NCI-H2081 treated with DMSO at 0.1 percent for 48 hours (cell line): ENCODE measurements around the gene FAM98C.
"Not testable (repeated sequence)": the region's sequence is repeated elsewhere in the genome, so short reads cannot be mapped to it uniquely, and the experiment has no call there.

Experiments
- DNase-seq: peaks from one replicate; lab custom pipeline; 2025; lab: John Stamatoyannopoulos, UW

FAM98C gene

DNA sequence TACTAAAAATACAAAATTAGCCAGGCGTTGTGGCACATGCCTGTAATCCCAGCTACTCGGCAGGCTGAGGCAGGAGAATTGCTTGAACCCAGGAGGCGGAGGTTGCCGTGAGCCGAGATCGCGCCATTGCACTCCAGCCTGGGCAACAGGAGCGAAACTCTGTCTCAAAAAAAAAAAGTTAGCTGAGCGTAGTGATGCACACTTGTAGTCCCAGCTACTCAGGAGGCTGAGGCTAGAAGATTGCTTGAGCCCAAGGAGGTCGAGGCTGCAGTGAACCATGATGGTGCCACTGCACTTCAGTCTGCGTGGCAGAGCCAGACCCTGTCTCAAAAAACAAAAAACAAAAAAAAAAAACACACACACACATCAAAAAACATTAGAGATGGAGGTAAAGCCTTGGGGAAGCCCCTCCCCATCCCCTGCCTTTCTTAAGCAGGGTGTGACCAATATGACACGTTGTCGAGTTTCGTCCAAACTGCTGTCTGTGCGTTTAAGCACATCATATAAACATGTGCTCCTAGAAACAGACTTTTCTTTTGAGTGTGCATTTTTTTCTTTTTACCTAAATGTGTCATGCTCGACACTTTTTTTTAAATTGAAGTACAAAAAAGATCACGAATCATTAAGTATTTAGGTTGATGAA lies 24.3 kb downstream of the FAM98C start:
- not testable (repeated sequence) for DNase-seq

DNA sequence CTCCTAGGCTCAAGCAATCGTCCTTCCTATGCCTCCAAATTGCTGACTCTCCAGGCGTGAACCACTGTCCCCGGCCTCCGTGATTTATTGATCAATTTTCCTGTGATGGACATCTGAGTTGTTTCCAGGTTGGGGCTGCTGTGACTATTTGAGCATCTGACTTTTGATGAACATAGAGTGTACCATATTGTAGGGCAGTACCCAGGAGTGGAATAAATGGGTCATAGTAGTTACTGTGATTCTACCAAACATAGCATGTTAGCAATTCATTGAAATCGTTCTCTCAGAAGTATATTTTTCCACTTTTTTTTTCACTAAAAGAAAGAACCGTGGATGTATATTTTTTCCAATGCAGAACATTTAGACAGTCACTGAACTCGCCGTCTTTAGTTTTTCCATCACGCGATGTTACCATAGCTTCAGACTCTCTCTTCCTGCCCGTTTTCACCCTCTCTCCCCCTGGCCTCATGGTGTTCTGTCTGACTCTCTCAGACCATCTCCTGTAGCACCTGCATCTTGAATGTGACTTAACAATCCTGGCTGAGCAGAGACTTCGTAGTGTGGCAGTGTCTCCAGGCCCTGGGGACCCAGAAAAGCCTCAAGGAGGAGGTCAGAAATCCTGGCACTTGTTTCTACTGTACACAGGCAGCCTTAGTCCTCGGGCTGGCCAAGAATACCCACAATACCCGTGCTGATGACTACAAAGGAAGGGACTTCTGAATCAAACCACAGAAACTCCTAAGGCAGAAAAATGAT lies 26.3 kb downstream of the FAM98C start:
- no peak for DNase-seq

DNA sequence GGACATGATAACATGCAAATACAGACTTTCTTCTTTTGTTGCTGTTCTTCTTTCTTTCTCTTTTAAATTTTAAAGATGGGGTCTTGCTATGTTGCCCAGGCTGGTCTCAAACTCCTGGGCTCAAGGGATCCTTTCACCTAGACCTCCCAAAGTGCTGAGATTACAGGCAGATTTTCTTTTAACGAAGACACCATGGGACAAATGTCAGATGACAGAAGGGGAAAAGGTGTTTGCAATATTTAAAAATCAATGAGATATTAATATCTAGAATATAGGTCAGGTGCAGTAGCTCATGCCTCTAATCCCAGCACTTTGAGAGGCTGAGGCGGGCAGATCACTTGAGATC lies 26.9 kb downstream of the FAM98C start:
- DNase-seq = no peak

DNA sequence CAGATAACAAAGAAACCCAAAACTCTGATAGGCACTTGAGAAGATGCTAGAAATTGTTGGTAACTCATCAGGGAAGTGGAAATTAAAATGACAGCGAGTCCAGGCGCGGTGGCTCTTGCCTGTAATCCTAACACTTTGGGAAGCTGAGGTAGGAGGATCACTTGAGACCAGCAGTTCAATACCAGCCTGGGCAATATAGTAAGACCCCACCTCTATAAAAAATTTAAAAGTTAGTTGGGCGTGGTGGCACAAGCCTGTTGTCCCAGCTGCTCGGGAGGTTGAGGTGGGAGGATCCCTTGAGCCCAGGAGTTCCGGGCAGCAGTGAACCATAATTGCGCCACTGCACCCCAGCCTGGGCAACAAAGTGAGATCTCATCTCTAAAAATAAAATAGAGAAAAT lies 28.0 kb downstream of the FAM98C start:
- DNase-seq = no peak

DNA sequence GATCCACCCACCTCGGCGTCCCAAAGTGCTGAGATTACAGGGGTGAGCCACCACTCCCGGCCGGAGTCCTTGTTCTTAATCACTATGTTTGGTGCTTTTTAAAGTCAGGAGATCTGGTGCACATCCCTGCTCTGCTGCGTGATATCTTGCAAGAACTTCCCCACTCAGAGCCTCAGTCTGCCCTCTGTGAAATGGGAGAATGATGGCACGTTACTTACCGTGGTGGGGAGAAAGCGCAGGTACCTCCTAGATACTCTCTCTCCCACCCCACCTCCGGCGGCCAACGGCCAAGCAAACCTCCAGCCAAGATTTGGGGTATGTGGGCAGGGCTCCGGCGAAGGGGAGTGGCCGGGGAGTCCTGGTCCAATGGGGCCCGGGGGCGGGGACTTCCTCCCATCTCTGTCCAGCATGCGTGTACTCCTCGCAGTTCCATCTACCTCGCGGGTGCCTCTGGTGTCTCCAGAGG lies 30.4 kb downstream of the FAM98C start, which contains the start of gene RYR1:
Gene RYR1 (plus strand): TSS at position 424 of the 466 bp plus-strand sequence. CDS start 139 bp downstream, outside the sequence.
- DNase-seq = no peak

DNA sequence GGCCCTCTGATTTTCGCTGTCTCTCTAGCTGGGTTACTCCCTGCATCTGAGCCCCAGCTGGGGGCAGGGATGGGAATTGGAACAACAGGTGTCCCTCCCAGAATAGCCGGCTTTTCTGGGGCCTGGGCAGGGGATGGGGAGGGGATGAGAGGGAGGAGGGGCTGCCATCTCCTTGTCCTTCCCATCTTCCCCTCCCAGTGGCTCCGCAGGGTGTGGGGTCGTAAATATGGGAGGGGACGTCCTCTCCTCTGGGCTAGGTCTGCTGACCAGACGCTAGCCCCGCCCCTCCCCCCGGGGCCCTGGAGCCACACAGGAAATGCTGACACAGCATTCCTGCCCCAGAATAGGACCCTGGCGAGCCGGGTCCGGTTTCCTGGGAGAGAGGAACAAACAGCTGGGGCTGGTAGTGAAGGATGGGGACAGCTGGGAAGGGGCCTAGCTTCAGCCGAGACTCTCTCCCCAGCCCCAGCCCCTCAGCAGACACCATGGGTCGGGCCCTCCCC lies 31.7 kb downstream of the FAM98C start:
- no peak for DNase-seq

DNA sequence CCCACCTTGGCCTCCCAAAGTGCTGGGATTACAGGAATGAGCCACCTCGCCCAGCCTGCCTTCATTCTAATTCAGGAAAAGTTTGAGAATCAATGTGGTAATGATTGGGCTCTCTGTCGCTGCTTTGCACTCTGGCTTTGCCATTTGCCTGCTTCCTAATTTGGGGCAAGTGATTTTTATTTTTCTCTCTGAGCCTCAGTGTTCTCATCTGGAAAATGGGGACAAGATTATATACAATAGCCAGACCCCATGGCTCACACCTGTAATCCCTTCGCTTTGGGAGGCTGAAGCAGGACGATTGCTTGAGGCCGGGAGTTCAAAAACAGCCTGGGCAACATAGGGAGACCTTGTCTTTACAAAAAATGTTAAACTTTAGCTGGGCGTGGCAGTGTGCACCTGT lies 34.4 kb downstream of the FAM98C start:
- DNase-seq = no peak

DNA sequence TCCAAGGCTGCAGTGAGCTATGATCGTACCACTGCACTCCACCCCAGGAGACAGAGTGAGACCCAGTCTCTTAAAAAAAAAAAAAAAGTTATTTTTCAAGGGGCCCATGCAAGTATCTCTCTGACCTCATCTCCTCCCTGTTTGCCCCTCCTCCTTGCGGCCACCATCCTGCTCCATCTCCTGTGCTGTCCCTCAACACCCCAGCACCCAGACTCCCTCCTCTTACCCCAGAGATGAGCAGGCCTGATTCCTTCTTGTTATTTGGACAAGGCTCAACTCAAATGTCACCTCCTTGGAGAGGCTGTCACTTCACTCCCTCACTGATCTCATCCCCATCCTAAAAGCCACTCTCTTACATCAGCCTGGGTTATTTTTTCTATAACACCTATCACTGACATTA lies 35.0 kb downstream of the FAM98C start:
- DNase-seq = no peak

DNA sequence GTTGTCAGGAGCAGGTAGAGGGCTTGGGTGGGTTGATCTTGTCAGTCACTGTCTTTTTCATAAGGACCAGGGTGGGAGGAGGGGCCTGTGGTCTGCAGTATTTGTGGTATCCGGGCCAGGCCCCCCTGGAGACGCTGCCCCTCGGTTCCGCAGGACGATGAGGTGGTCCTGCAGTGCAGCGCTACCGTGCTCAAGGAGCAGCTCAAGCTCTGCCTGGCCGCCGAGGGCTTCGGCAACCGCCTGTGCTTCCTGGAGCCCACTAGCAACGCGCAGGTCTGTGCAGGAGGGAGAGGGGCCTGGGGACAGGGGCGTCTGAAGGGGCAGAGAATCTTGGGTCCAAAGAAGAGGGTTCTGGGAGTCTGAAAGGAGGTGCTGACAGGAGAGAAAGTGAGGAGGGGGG lies 37.7 kb downstream of the FAM98C start:
- no peak for DNase-seq

DNA sequence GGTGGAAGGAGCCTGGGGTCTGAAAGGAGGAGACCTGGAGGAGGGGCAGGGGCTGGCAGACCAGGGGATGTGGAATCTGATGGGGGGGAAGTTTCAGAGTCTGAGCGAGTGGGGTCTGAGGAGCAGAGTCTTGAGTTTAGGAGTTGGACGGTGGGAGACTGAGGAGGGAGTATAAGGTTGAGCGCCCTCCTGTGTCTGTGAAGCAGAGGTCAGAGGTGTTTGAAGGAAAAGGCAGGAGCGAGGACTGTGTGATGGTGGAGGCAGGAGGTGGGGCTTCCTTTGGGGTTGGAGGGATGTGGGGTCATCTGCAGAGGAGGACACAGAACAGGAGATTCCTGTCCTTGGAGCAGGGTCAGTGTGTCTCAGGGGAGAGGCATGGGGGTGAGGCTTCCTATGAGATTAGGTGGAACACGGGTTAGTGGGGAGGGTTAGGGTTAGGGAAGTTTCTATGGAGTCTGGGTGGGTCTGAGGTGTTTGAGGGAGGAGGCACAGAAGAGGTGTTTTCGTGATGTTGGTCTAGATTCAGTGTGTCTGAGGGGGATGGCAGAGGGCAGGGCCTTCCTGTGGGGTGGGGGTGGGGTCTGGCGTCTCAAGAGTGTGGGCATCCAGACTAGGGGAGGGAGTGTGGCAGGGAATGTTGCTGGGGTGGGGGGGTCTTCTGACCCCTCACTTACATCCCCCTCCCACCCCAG lies 38.9 kb downstream of the FAM98C start:
- no peak for DNase-seq

DNA sequence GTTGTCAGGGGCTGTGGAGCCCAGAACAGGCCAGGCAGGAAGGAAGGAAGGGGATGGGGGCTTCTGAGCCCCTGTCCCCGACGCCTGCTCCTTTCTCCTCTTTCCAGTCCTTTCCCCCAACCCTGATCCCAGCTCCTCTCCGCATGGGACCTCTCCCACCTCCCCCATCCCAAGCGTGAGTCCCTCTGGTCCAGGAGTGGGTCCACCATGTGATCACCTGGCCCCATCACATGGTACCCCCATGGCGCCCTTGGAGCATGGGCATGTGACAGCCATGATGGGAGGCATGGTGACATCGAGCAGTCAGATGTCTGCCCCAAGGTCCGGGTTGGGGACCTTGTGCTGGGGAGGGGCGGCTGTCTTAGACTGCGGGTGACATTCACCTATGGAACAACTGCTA lies 39.8 kb downstream of the FAM98C start:
- no peak for DNase-seq

DNA sequence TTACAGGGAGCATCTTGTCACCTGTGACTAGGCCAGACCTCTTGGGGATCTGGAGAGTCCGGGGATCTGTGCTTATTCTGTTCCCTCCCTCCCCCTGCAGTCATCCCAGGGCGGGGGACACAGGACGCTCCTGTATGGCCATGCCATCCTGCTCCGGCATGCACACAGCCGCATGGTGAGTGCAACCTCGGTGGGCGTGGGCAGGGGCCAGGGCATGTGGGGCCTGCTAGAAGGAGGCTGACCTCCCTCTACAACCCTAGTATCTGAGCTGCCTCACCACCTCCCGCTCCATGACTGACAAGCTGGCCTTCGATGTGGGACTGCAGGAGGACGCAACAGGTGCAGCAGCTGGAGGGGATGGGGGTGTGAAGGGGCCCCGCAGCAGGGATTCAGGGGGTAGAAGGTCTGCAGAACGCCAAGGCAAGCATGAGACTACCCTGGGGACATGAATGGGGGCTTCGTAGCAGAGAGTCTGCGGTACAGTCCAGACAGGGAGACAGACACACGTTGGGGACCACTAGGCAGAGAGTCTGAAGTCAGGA lies 40.6 kb downstream of the FAM98C start:
- DNase-seq = no peak

DNA sequence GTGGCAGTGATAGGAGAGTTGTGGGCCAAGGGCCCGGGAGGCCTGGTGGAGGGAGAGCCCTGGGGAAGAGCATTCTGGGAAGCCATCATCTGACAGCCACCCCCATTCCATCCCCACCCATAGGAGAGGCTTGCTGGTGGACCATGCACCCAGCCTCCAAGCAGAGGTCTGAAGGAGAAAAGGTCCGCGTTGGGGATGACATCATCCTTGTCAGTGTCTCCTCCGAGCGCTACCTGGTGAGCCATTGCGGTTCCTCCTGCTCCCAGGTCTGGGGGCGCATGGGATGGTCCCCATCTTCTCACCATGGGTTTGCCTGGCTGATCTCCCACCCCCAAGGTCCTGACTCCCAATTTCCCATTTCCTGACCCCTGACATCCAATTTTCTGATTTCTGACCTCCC lies 41.1 kb downstream of the FAM98C start:
- DNase-seq = no peak

DNA sequence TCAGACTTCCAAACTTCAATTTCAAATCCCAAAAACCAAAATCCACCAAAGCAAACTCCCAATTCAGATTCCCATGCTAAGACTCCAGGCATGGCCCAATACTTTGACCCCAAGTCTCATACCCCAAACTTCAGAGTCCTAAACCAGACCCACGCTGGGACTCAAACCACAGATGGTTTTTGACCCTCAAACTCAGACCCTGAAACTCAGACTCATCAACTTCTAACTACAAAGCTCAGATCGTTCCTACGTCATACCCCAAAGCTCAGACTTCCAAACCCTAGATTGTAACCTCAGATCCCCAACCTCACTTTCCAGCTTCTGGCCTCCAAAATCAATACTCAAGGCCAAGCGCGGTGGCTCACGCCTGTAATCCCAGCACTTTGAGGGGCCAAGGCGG lies 42.5 kb downstream of the FAM98C start:
- no peak for DNase-seq

DNA sequence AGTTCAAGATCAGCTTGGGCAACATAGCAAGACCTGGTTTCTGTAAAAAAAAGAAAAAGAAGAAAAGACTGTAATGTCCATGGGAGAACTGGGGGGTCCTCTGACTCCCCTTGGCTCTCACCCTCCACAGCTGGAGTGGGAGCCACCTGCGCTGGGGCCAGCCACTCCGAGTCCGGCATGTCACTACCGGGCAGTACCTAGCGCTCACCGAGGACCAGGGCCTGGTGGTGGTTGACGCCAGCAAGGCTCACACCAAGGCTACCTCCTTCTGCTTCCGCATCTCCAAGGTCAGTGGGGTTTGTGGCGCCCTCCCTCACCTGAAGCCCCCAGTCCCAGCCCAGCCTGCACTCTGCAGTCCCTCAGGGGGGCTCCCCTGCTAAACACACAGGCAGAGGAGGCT lies 45.3 kb downstream of the FAM98C start:
- DNase-seq = no peak

DNA sequence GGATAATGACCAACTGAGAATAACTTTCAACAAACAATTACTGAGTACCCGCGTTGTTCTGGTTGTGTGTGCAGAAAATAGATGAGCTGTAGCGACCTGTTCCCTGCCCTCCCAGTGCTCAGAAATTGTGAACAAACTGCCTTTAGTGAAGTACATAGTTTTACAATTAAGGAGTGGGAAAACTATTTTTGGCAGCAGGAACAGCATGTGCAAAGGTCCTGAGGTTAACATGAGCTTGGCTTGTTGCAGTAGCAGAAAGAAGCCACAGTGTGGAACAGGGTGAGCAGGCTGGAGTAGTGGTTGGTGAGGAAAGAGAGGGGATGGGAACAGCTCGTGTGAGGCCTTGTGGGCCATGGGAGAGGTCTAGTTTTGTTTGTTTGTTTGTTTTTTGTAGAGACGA lies 46.6 kb downstream of the FAM98C start:
- DNase-seq = no peak

DNA sequence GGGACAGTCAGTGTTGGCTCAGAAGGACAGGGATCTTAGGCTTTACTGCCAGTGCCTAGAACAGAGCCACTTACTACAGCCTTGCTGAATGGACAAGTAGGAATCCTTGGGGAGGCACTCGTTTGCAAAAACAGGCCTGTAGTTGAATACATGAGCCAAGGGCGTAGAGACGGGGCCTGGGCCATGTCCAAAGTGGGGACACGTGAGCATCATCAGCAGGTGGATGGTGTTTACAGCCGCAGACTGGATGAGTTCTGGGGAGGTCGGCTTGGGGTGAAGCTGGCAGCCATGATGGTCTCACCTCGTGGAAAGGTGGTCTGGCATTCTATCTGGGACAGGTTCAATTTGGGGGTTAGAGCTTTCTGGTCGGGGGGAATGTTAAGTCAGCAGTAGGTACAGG lies 48.1 kb downstream of the FAM98C start:
- no peak for DNase-seq

DNA sequence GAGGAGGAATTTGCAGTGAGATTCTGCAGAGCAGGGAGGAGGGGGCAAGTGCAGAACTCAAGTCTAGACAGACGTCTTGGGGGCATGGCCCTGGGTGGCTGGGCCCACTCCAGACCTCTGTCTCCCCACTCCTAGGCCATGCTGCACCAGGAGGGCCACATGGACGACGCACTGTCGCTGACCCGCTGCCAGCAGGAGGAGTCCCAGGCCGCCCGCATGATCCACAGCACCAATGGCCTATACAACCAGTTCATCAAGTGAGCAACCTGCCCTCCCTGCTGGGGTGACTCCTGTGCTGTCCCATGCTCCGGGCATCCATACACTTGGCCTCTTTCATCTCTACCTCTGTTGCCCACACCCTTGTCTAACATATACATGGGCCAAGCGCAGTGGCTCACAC lies 48.7 kb downstream of the FAM98C start:
- no peak for DNase-seq

DNA sequence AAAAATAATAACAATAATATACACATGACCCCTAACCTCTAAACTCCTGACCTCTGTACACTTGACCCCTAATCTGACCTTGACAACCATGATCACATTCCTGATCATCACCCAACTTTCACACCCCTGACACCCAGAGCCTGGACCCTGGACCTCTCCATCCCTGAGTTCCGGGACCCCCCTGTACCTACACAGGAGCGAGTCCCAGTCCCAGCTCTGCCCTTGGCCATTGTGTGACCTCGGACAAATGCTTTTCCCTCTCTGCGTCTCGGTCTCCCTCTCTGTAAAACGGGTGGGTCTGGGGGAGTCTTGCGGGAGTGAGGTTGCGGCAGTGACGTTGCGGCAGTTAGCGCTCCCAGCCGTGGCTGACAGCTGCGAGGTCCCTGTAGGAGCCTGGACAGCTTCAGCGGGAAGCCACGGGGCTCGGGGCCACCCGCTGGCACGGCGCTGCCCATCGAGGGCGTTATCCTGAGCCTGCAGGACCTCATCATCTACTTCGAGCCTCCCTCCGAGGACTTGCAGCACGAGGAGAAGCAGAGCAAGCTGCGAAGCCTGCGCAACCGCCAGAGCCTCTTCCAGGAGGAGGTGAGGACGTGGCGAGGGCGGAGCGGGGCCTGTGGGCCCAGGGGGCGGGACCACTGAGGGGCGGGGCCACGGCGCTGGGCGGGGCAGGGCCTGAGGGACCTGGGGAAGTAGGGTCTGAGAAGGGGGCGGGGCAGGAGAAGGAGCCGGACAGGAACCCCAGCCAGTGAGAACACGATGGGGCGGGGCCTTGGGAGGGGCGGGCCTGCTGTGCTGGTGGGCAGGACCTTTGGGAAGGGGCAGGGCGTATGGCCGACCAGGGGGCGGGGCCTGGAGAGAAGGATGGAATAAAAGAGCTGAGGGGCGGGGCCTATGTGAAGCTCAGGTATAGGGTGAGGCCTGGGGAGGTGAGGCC lies 49.8 kb downstream of the FAM98C start:
- DNase-seq = no peak

DNA sequence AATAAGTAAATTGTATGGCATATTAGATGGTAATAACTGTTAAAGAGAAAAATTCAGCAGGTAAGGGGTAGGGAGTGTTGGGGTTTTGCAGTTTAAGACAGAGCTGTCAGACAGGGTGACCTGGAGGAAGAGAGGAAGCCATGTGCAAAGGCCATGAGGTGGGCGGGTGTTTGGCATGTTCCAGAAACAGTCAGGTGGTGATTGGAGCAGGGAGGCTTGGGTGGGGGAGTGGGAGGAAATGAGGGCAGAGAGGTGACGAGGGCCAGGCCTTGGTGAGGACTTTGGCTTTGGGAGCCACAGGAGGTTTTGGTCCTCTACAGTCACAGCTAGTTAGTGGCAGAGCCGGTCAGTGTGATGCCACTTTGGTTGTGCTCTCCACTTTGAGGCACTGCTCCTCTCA lies 50.7 kb downstream of the FAM98C start:
- no peak for DNase-seq

DNA sequence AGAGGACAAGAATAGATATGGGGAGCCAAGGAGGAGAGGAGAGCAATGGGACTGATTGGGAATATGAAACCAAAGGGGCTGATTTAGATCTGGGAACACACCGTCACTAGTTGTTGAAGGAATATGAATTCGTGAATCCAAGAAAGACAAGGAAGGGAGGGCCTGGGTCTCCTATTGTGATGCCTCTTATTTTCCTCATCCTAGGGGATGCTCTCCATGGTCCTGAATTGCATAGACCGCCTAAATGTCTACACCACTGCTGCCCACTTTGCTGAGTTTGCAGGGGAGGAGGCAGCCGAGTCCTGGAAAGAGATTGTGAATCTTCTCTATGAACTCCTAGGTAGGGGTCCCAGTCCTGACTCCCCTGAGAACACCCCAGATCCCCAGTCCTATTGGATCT lies 52.1 kb downstream of the FAM98C start:
- no peak for DNase-seq

DNA sequence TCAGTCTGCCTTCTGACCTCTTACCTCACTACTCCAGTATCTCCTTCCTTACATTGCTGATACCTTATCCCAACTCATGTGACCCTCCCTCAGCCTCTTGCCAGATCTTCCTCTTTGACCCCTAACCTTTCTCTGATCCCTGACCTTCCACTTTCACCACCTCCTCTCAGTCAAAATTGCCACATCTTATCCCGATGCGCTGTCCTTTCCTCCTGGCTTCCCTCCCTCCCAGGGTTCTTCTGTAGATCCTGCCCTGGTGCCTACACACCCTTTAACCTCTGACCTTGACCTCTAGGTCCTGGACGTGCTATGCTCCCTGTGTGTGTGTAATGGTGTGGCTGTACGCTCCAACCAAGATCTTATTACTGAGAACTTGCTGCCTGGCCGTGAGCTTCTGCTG lies 54.3 kb downstream of the FAM98C start:
- DNase-seq = no peak
